GM18907 (cell line): ENCODE results near the gene DOCK1.
"Not testable (repeated sequence)": the region's sequence is repeated elsewhere in the genome, so short reads cannot be mapped to it uniquely, and the experiment has no call there.

Source experiments
- ATAC-seq: cut with Tn5 transposase; IDR thresholded peaks from one replicate; pipeline ENCODE4 v1.9.1; 2021; ENCODE audit warnings: mild to moderate bottlenecking, moderate library complexity; ENCODE audit not compliant: unreplicated experiment

The DOCK1 gene

GRCh38 chr10:127259347-127259746 is 354.1 kb downstream of the DOCK1 start:
- ATAC-seq, result no peak

GRCh38 chr10:127262606-127263005 is 357.4 kb downstream of the DOCK1 start:
- no peak for ATAC-seq

GRCh38 chr10:127265288-127265687 is 360.1 kb downstream of the DOCK1 start:
- ATAC-seq, result no peak

- no peak for ATAC-seq
These were observed 361.2 kb downstream of the DOCK1 start for GRCh38 chr10:127266431-127266830.

- ATAC-seq, result no peak
These were observed 362.2 kb downstream of the DOCK1 start for GRCh38 chr10:127267442-127267841.

GRCh38 chr10:127272076-127272475 is 366.8 kb downstream of the DOCK1 start:
- ATAC-seq, result no peak

GRCh38 chr10:127275272-127275671 is 370.0 kb downstream of the DOCK1 start:
- no peak for ATAC-seq

- ATAC-seq, result no peak
These were observed 370.7 kb downstream of the DOCK1 start for GRCh38 chr10:127275793-127276450.

GRCh38 chr10:127276794-127277462 is 371.7 kb downstream of the DOCK1 start:
- no peak for ATAC-seq

GRCh38 chr10:127278001-127278400 is 372.8 kb downstream of the DOCK1 start:
- ATAC-seq, result no peak

GRCh38 chr10:127279334-127279774 is 374.1 kb downstream of the DOCK1 start:
- no peak for ATAC-seq

- no peak for ATAC-seq
These were observed 375.2 kb downstream of the DOCK1 start for GRCh38 chr10:127280446-127280845.

- ATAC-seq, result no peak
These were observed 377.8 kb downstream of the DOCK1 start for GRCh38 chr10:127283017-127283416.

GRCh38 chr10:127283576-127283975 is 378.3 kb downstream of the DOCK1 start:
- no peak for ATAC-seq

GRCh38 chr10:127290850-127291249 is 385.6 kb downstream of the DOCK1 start:
- ATAC-seq, result no peak

- ATAC-seq, result no peak
These were observed 386.1 kb downstream of the DOCK1 start for GRCh38 chr10:127291329-127291728.

GRCh38 chr10:127292888-127293287 is 387.7 kb downstream of the DOCK1 start:
- ATAC-seq, result no peak

GRCh38 chr10:127293640-127294039 is 388.4 kb downstream of the DOCK1 start:
- ATAC-seq, result no peak

- no peak for ATAC-seq
These were observed 391.5 kb downstream of the DOCK1 start for GRCh38 chr10:127296696-127297095.

- ATAC-seq, result no peak
These were observed 393.2 kb downstream of the DOCK1 start for GRCh38 chr10:127298381-127298780.

- not testable (repeated sequence) for ATAC-seq
These were observed 394.0 kb downstream of the DOCK1 start for GRCh38 chr10:127299192-127299591.

- no peak for ATAC-seq
These were observed 394.9 kb downstream of the DOCK1 start for GRCh38 chr10:127299956-127300689.
